ENCODE results near the gene RCBTB2. TPM values are rescaled to one million over a fixed set of nuclear protein-coding genes. Genes with fewer than 3 reads are reported as not detected.

Gene RCBTB2
- total and polyA plus RNA-seq, 2 experiments from 2014 or later, result 8.0 to 9.1 TPM

GRCh38 chr13:48530833-48531232, 2.0 kb downstream of the RCBTB2 start:
- no peak overlapping the region for H3K27ac ChIP-seq
- no peaks in the 10 kb centered on the region for H3K36me3 ChIP-seq (ENCODE audit: low read depth)
- no peak overlapping the region for H3K9ac ChIP-seq
- 0 out of 2 replicates have a peak, but pooled peaks cover 3% of the 10 kb centered on the region for H3K4me1 ChIP-seq (ENCODE audit: insufficient read depth)
- H3K4me3 ChIP-seq, result no peak overlapping the region
- no peak for DNase-seq
- TF ChIP-seq EZH2 (IDR thresholded peaks at IDR 0.05; ENCODE audit: insufficient read depth, poor library complexity, severe bottlenecking) (no peak), EZH2phosphoT487 (IDR thresholded peaks at IDR 0.05; ENCODE audit: insufficient read depth, low read depth) (no peak)
- H3K79me2 ChIP-seq (ENCODE audit: insufficient read depth), result peaks cover 18% of the 10 kb centered on the region
- no peaks in the 10 kb centered on the region for H3K27me3 ChIP-seq (replicated peaks; ENCODE audit: insufficient read depth)
- no peak overlapping the region for H3K4me2 ChIP-seq (ENCODE audit: unreplicated experiment)
- peaks cover 15% of the 10 kb centered on the region for H3F3A ChIP-seq (ENCODE audit: insufficient read depth)
- peak overlapping the region; percentile 94; the same call in 1 of the 2 replicates for H2AFZ ChIP-seq
- no peaks in the 10 kb centered on the region for H3K9me2 ChIP-seq (ENCODE audit: insufficient read depth)
- H3K9me3 ChIP-seq (ENCODE audit: low read depth), result no peaks in the 10 kb centered on the region
- WGBS, 2 experiments (ENCODE audit: low coverage in 1 of 2, low lambda C conversion rate in 2 of 2, missing lambda C conversion rate in 2 of 2), result 94 to 98% methylated on average over 6 of the region's 6 CpGs
- in situ Hi-C loops (cut with MboI), result no loop called here
- no peaks in the 10 kb centered on the region for H4K20me1 ChIP-seq (ENCODE audit: insufficient read depth)

- no peak for DNase-seq
- Histone ChIP-seq H3K9me3 (ENCODE audit: low read depth) (no peaks in the 10 kb centered on the region), H2AFZ (no peak overlapping the region), H3K4me2 (ENCODE audit: unreplicated experiment) (no peak overlapping the region), H4K20me1 (ENCODE audit: insufficient read depth) (no peaks in the 10 kb centered on the region), H3K4me1 (ENCODE audit: insufficient read depth) (0 out of 2 replicates have a peak, but pooled peaks cover 3% of the 10 kb centered on the region), H3K36me3 (ENCODE audit: low read depth) (no peaks in the 10 kb centered on the region), H3K9me2 (ENCODE audit: insufficient read depth) (no peaks in the 10 kb centered on the region), H3K27ac (no peak overlapping the region), H3K27me3 (replicated peaks; ENCODE audit: insufficient read depth) (no peaks in the 10 kb centered on the region), H3F3A (ENCODE audit: insufficient read depth) (peaks cover 5% of the 10 kb centered on the region), H3K79me2 (ENCODE audit: insufficient read depth) (peaks cover 18% of the 10 kb centered on the region), H3K9ac (no peak overlapping the region), H3K4me3 (no peak overlapping the region)
- WGBS, 2 experiments (ENCODE audit: low coverage in 1 of 2, low lambda C conversion rate in 2 of 2, missing lambda C conversion rate in 2 of 2), result 95 to 100% methylated on average over 3 of the region's 3 CpGs
- in situ Hi-C loops (cut with MboI), result no loop called here
- no peak for TF ChIP-seq EZH2phosphoT487 (IDR thresholded peaks at IDR 0.05; ENCODE audit: insufficient read depth, low read depth)
- no peak for TF ChIP-seq EZH2 (IDR thresholded peaks at IDR 0.05; ENCODE audit: insufficient read depth, poor library complexity, severe bottlenecking)
These were observed 4.2 kb downstream of the RCBTB2 start for GRCh38 chr13:48528720-48529119.

DNA sequence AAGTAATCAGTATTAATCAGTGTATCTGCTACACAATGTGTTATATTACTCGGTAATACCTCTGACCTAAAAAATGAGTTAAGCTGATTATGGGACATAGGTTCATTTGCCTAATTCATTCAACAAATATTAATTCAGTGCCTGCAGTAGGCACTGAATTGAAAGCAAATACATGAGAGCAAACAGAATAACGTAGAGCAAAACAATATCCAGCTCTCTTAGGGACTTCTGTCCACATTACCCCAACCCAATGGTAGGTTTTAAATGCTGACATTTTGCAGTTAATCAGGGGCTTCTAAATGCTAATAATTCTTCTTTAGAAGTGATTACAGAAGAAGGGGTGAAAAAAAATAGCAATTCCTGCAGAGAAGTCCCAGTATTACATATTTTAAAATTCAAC, 4.9 kb downstream of the RCBTB2 start:
- H3K79me2 ChIP-seq (ENCODE audit: insufficient read depth), result peaks cover 18% of the 10 kb centered on the region
- DNase-seq, result no peak
- no peak overlapping the region for H3K4me2 ChIP-seq (ENCODE audit: unreplicated experiment)
- H3F3A ChIP-seq (ENCODE audit: insufficient read depth), result no peaks in the 10 kb centered on the region
- WGBS, 2 experiments (ENCODE audit: low coverage in 1 of 2, low lambda C conversion rate in 2 of 2, missing lambda C conversion rate in 2 of 2), result 98% methylated on average over 2 of the region's 2 CpGs
- no peaks in the 10 kb centered on the region for H3K27me3 ChIP-seq (replicated peaks; ENCODE audit: insufficient read depth)
- 0 out of 2 replicates have a peak, but pooled peaks cover 3% of the 10 kb centered on the region for H3K4me1 ChIP-seq (ENCODE audit: insufficient read depth)
- H3K9ac ChIP-seq, result no peak overlapping the region
- in situ Hi-C loops (cut with MboI), result no loop called here
- H2AFZ ChIP-seq, result no peak overlapping the region
- no peaks in the 10 kb centered on the region for H3K9me3 ChIP-seq (ENCODE audit: low read depth)
- no peaks in the 10 kb centered on the region for H4K20me1 ChIP-seq (ENCODE audit: insufficient read depth)
- H3K27ac ChIP-seq, result no peak overlapping the region
- no peaks in the 10 kb centered on the region for H3K9me2 ChIP-seq (ENCODE audit: insufficient read depth)
- no peak overlapping the region for H3K4me3 ChIP-seq
- H3K36me3 ChIP-seq (ENCODE audit: low read depth), result no peaks in the 10 kb centered on the region
- no peak for TF ChIP-seq EZH2phosphoT487 (IDR thresholded peaks at IDR 0.05; ENCODE audit: insufficient read depth, low read depth)
- TF ChIP-seq EZH2 (IDR thresholded peaks at IDR 0.05; ENCODE audit: insufficient read depth, poor library complexity, severe bottlenecking), result no peak

- WGBS, 2 experiments (ENCODE audit: low coverage in 1 of 2, low lambda C conversion rate in 2 of 2, missing lambda C conversion rate in 2 of 2), result 97 to 98% methylated on average over 10 of the region's 10 CpGs
- no peaks in the 10 kb centered on the region for H3K4me1 ChIP-seq (ENCODE audit: insufficient read depth)
These were observed 6.6 kb downstream of the RCBTB2 start for GRCh38 chr13:48526286-48526685.

GRCh38 chr13:48518083-48518482, 14.8 kb downstream of the RCBTB2 start:
- TF ChIP-seq EZH2phosphoT487 (IDR thresholded peaks at IDR 0.05; ENCODE audit: insufficient read depth, low read depth), result no peak
- TF ChIP-seq EZH2 (IDR thresholded peaks at IDR 0.05; ENCODE audit: insufficient read depth, poor library complexity, severe bottlenecking), result no peak
- no peaks in the 10 kb centered on the region for H4K20me1 ChIP-seq (ENCODE audit: insufficient read depth)
- no peaks in the 10 kb centered on the region for H3K36me3 ChIP-seq (ENCODE audit: low read depth)
- H3K4me3 ChIP-seq, result no peak overlapping the region
- in situ Hi-C loops (cut with MboI), result no loop called here
- DNase-seq, result no peak
- no peaks in the 10 kb centered on the region for H3K9me3 ChIP-seq (ENCODE audit: low read depth)
- WGBS, 2 experiments (ENCODE audit: low coverage in 1 of 2, low lambda C conversion rate in 2 of 2, missing lambda C conversion rate in 2 of 2), result 84 to 92% methylated on average over 1 of the region's 1 CpG
- no peaks in the 10 kb centered on the region for H3K4me1 ChIP-seq (ENCODE audit: insufficient read depth)
- H3K79me2 ChIP-seq (ENCODE audit: insufficient read depth), result no peaks in the 10 kb centered on the region
- H3K4me2 ChIP-seq (ENCODE audit: unreplicated experiment), result no peak overlapping the region
- H3K9me2 ChIP-seq (ENCODE audit: insufficient read depth), result no peaks in the 10 kb centered on the region
- H2AFZ ChIP-seq, result no peak overlapping the region
- H3F3A ChIP-seq (ENCODE audit: insufficient read depth), result no peaks in the 10 kb centered on the region
- H3K9ac ChIP-seq, result no peak overlapping the region
- H3K27me3 ChIP-seq (replicated peaks; ENCODE audit: insufficient read depth), result no peaks in the 10 kb centered on the region
- no peak overlapping the region for H3K27ac ChIP-seq

More at GRCh38 chr13:48526286-48526685, 6.6 kb downstream of the RCBTB2 start:
- no peak overlapping the region for H2AFZ ChIP-seq
- TF ChIP-seq EZH2phosphoT487 (IDR thresholded peaks at IDR 0.05; ENCODE audit: insufficient read depth, low read depth) (no peak), EZH2 (IDR thresholded peaks at IDR 0.05; ENCODE audit: insufficient read depth, poor library complexity, severe bottlenecking) (no peak)
- no peak for DNase-seq
- H3K4me3 ChIP-seq, result no peak overlapping the region
- in situ Hi-C loops (cut with MboI), result no loop called here
- no peaks in the 10 kb centered on the region for H3K9me3 ChIP-seq (ENCODE audit: low read depth)
- peaks cover 14% of the 10 kb centered on the region for H3K79me2 ChIP-seq (ENCODE audit: insufficient read depth)
- no peak overlapping the region for H3K27ac ChIP-seq
- no peaks in the 10 kb centered on the region for H4K20me1 ChIP-seq (ENCODE audit: insufficient read depth)
- no peaks in the 10 kb centered on the region for H3K27me3 ChIP-seq (replicated peaks; ENCODE audit: insufficient read depth)
- no peaks in the 10 kb centered on the region for H3F3A ChIP-seq (ENCODE audit: insufficient read depth)
- H3K4me2 ChIP-seq (ENCODE audit: unreplicated experiment), result no peak overlapping the region
- H3K9ac ChIP-seq, result no peak overlapping the region
- no peaks in the 10 kb centered on the region for H3K36me3 ChIP-seq (ENCODE audit: low read depth)
- no peaks in the 10 kb centered on the region for H3K9me2 ChIP-seq (ENCODE audit: insufficient read depth)

Data from GM23248 (cell line).